Stimulated activated CD4-positive, alpha-beta T cell treated with anti-CD3 and anti-CD28 coated beads, Interleukin-2, amount 100 ng/mL, for 24 hours (primary cell): ENCODE results near the gene PANX2.
"Not testable (repeated sequence)": the region's sequence is repeated elsewhere in the genome, so short reads cannot be mapped to it uniquely, and the experiment has no call there.

ENCODE experiments used
- DNase-seq, 2 donors: peaks; one replicate each; pipeline ENCODE4 v3.0.0-alpha.2; 2020

PANX2 gene

DNA sequence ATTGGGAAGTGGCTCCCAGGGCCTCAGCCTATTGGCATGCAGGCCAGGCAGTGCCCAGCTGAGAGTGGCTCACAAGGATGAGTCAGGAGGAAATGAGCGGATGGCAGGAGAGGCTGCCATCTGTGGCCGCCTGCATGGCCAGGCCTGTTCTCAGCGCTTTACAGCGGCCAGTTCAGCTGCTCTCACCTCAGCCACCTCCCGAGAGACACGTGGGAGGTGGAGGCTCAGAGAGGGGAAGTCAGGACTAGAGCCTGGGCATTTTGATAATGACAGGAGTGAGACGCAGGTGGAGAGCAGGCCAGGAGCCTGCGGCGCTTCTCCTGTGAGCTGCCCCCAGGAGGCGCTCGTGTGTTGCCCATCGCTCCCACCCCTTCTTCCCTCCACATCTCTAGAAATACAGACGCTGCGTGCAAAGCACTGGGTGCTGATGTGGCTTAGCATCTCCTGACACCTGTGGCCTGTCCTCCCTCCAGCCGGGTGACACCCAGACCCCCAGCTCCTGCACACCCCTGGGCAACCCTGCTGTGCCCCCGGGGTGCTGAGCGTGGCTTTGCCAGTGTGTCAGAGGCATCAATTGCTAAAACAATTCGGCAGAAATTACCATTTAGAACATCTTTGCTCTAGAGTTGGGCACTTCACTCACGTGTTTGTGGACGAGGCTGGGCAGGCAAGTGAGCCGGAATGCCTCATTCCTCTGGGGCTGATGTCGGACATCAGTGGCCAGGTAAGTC, 21.4 kb upstream of the PANX2 start:
- DNase-seq, result peak; percentile 77 to 78

GRCh38 chr22:50150161-50151129, 20.1 kb upstream of the PANX2 start:
- no peak for DNase-seq

- no peak for DNase-seq
Measured at GRCh38 chr22:50151571-50152537, 18.7 kb upstream of the PANX2 start.

DNA sequence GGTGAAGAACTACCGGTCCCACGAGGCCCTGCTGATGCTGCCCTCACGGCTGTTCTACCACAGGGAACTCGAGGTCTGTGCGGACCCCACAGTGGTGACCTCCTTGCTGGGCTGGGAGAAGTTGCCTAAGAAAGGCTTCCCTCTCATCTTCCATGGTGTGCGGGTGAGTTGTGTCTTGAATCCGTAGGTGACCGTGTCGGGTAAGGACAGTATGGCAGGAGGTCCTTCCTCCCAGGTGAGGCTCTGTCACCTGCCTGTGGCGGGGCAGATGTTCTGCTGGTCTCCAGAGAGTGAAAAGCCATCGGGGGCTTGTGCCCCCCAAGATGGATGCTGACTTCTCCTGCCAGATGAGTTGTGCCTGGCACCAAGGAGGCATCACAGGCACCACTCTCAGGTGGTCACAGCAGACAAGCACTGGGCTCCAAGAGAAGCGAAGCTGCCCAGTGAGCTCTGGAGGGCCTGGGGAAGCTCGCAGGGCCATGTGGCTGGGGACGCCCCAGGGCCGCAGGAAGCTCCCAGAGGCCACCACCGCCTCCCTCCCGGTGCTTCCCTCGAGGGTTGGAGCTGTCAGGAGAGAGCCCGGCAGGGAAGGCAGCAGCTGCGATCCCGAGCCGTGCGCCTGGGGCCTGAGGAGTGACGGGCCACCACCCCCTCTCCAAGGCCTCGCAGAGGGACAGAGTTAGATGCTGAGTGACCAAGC, 17.3 kb upstream of the PANX2 start:
- DNase-seq, result no peak

GRCh38 chr22:50153756-50154140, 16.8 kb upstream of the PANX2 start:
- no peak for DNase-seq

- DNase-seq, result no peak
Measured at GRCh38 chr22:50157709-50158375, 12.7 kb upstream of the PANX2 start.

DNA sequence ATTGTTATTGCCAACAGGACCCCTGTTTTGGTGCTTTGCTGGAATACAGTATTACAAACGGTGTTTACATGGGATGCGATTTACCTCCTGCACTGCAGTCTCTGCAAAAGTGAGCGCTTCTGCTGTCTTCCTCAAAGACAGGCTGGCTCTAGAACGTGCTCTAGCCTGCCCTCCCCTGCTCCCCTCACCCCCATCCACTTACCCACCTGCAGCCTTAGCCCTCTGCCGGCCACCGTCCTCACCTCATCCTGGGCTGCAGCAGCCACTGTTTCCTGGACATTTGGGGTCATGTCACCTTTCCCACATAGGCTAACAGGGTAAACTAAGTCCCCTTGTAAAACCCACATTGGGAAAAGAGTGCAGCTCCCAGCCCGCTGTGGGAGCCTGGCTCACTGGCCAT, 9.6 kb upstream of the PANX2 start:
- no peak for DNase-seq

- no peak for DNase-seq
Measured at GRCh38 chr22:50161508-50162390, 8.8 kb upstream of the PANX2 start.

DNA sequence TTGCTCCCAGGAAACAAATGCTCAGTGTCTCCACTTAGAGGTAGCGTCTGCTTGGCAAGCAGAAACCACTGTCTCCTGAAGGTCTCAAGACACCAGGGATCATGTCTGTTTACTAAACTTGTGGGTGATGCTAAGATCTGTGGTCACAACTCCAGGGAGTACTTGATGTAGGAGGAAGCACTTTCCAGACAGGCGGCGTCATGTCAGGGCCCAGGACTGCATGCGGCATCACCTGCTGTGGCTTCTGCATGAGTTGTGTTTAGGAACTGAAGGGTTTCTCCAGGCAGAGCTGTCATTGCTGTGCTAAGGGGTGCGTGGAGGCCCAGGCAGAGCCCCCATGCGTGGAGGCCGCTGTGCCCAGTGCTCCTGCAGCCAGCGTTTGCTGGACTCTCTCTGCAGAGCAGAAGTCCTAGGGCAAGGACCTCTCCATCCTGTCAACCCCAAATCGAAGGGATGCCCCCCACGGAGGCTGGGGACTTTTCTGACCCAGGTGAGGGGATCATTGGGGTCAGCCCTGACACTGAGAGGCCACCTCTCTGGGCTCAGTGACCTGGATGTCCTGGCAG, 8.1 kb upstream of the PANX2 start:
- no peak for DNase-seq

GRCh38 chr22:50165436-50166123, 5.0 kb upstream of the PANX2 start:
- no peak for DNase-seq

DNA sequence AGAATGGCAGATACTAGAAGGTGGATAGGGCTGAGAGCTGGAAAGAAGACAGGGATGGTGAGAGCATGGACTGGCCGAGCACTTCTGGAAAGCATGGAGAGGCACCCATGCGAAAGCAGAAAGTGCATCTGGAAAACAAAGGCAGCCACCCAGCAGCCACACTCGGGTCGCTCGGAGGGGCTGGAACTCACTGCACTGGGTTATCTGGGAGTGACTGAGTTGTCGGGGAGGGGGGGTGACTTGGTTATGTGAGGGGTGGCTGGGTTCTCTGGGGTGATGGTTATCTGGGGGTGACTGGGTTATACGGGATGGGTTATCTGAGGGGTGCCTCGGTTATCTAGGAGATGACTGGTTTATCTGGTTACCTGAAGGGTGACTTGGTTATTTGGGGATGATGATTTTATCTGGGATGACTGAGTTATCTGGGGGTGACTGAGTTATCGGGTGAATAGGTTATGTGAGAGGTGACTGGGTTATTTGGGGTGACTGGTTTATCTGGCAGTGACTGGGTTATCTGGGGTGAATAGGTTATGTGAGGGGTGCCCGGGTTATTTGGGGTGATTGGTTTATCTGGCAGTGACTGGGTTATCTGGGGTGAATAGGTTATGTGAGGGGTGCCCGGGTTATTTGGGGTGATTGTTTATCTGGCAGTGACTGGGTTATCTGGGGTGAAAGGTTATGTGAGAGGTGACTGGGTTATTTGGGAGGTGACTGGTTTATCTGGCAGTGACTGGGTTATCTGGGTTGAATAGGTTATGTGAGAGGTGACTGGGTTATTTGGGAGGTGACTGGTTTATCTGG, 2.6 kb upstream of the PANX2 start:
- no peak for DNase-seq

GRCh38 chr22:50168490-50169180, 1.9 kb upstream of the PANX2 start:
- DNase-seq, result not testable (repeated sequence)

DNA sequence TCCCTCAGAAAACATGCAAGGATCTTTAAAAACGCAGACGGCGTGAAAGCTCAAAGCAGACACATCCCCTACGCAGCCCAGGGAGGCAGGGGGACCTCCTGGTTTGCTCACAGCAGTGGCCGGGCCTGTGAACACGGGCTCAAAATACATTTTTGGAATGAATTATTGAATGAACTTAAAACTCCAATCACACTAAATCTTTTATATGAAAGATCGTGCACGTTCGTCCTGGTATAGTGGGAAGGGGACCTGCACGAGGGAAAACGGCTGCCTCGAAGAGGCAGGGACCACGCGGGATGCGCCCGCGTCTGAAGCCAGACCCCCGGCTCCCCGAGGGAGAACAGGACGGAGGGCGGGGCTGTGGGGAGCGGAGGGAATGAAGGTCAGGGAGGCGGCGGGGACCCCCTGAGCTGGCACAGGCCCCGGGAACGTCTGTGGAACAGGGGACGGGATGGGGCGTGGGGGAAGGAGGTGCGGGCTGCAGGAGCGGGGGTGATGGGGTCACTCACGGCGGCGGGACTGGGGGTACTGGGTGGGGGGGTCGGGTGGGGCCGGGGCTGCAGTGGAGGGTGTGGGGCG, 1.3 kb upstream of the PANX2 start:
- DNase-seq, result no peak

GRCh38 chr22:50169774-50170341, 673 bp upstream of the PANX2 start:
- DNase-seq, result peak; percentile 69 to 71

- DNase-seq, result no peak
Measured at GRCh38 chr22:50171319-50171964, 911 bp downstream of the PANX2 start.

DNA sequence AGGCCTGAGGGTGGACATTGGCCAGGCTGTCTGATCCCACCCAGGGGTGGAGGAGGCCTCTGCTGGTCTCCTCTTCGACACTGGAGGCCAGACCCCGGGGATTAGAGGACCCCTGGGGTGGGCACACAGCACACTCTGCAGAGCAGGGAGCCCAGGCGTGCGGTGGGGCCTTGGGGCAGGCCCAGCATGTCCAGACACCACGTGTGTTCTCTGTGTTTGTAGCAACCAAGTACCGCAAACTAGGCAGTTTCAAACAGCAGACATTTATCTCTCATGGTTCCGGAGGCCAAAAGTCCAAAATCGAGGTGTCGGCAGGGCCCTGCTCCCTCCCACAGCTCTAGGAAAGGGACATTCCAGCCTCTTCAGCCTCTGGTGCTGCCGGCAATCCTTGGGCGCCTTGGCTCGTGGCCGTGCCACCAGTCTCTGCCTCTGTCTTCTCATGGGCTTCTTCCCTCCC, 1.5 kb downstream of the PANX2 start:
- no peak for DNase-seq
